ENCODE measurements around the gene MORF4L2.

- TF ChIP-seq CTCF (IDR thresholded peaks at IDR 0.05; ENCODE audit: low read length) (no peak), EZH2 (IDR thresholded peaks at IDR 0.05; ENCODE audit: borderline replicate concordance, low read length) (no peak)
Measured at GRCh38 chrX:103640401-103641155, 45.9 kb downstream of the MORF4L2 start.
